Chondrocyte (in vitro differentiated cells): ENCODE data around the gene TRIM14. TPM values are rescaled to one million over a fixed set of nuclear protein-coding genes. Genes with fewer than 3 reads are reported as not detected.

Source experiments
- DNase-seq: peaks from one replicate; pipeline ENCODE4 v3.0.0; 2021; ENCODE audit warnings: mixed read lengths, low spot score
- H3K27ac Mint-ChIP-seq: one replicate; pipeline ENCODE4 v1.8.0; 2021; ENCODE audit warnings: mild to moderate bottlenecking, moderate library complexity, mixed read lengths; ENCODE audit not compliant: unreplicated experiment
- H3K27me3 Mint-ChIP-seq: 2 replicates; pipeline ENCODE4 v1.8.0; 2021; ENCODE audit warnings: low read depth, mixed read lengths
- H3K36me3 Mint-ChIP-seq: 2 replicates; pipeline ENCODE4 v1.8.0; 2021; ENCODE audit warnings: low read depth, mixed read lengths
- H3K4me1 Mint-ChIP-seq: 2 replicates; pipeline ENCODE4 v1.8.0; 2021; ENCODE audit warnings: low read depth, mild to moderate bottlenecking, mixed read lengths
- H3K4me3 Mint-ChIP-seq: one replicate; pipeline ENCODE4 v1.8.0; 2021; ENCODE audit warnings: mild to moderate bottlenecking, moderate library complexity, mixed read lengths; ENCODE audit not compliant: unreplicated experiment
- H3K9me3 Mint-ChIP-seq: 2 replicates; pipeline ENCODE4 v1.8.0; 2021; ENCODE audit warnings: low read depth, mixed read lengths
- total RNA-seq: library from RNA; stranded (reverse); gene quantifications from 3 replicates; pipeline ENCODE4 v1.2.1, GENCODE V29; 2021
- TF ChIP-seq, protein P1 (sequence below): fragments of 200-600 bp; sonication (generic); IDR thresholded peaks from 2 replicates; pipeline ENCODE4 v1.5.0; 2021; ENCODE audit warnings: antibody characterized with exemption, mild to moderate bottlenecking, moderate library complexity

Gene TRIM14
- total RNA-seq, 1 donor from 2014 or later: 1.1 TPM

GRCh38 chr9:98099898-98100297 lies 19.1 kb downstream of the TRIM14 start:
- Mint-ChIP-seq H3K27ac (no peak overlapping the region), H3K27me3 (no peaks in the 10 kb centered on the region), H3K4me3 (no peak overlapping the region), H3K4me1 (no peaks in the 10 kb centered on the region), H3K9me3 (no peaks in the 10 kb centered on the region), H3K36me3 (no peaks in the 10 kb centered on the region)
- DNase-seq: no peak
- TF ChIP-seq, protein P1, sequence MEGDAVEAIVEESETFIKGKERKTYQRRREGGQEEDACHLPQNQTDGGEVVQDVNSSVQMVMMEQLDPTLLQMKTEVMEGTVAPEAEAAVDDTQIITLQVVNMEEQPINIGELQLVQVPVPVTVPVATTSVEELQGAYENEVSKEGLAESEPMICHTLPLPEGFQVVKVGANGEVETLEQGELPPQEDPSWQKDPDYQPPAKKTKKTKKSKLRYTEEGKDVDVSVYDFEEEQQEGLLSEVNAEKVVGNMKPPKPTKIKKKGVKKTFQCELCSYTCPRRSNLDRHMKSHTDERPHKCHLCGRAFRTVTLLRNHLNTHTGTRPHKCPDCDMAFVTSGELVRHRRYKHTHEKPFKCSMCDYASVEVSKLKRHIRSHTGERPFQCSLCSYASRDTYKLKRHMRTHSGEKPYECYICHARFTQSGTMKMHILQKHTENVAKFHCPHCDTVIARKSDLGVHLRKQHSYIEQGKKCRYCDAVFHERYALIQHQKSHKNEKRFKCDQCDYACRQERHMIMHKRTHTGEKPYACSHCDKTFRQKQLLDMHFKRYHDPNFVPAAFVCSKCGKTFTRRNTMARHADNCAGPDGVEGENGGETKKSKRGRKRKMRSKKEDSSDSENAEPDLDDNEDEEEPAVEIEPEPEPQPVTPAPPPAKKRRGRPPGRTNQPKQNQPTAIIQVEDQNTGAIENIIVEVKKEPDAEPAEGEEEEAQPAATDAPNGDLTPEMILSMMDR: no peak

DNA sequence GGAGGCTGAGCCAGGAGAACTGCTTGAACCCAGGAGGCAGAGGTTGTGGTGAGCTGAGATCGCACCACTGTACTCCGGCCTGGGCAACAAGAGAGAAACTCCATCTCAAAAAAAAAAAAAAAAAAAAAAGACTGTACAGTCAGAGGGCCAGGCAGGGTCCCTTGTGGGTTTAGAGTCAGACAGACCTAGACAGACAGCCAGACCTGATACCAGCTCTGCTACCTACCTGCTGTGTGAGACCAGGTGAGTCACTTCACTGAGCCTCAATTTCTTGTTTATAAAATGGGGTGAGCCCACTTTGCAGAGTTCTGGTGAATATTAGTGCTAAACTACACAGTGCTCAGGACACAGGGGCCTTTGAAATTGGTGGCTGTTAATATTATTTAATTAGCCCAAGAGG lies 19.7 kb downstream of the TRIM14 start:
- DNase-seq: no peak
- H3K27ac Mint-ChIP-seq: no peak overlapping the region
- H3K27me3 Mint-ChIP-seq: no peaks in the 10 kb centered on the region
- no peaks in the 10 kb centered on the region for H3K4me1 Mint-ChIP-seq
- H3K9me3 Mint-ChIP-seq: no peaks in the 10 kb centered on the region
- H3K4me3 Mint-ChIP-seq: no peak overlapping the region
- no peaks in the 10 kb centered on the region for H3K36me3 Mint-ChIP-seq
- TF ChIP-seq, protein P1: no peak

DNA sequence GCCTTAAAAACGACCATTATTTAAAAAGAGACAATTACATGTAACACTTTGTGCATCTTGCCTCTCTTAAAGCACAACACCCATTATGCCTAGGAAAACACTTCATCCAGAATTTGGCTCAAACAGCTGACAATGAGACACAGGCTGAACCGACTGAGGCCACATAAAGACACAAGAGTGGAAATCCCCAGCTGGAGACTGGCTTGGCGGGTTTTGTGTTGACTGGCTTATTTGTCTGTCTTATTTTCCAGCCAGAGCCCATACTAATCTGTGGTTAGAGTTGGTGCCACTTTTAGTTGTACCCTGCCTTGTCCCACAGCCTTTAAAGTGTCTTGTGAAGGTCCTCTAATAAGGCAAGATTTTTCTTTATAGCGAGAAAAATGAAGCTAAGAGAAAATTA lies 21.2 kb downstream of the TRIM14 start:
- Mint-ChIP-seq H3K4me3 (no peak overlapping the region), H3K4me1 (no peaks in the 10 kb centered on the region), H3K27ac (no peak overlapping the region), H3K9me3 (no peaks in the 10 kb centered on the region), H3K36me3 (no peaks in the 10 kb centered on the region), H3K27me3 (peaks cover 2% of the 10 kb centered on the region)
- no peak for DNase-seq
- TF ChIP-seq, protein P1: no peak

DNA sequence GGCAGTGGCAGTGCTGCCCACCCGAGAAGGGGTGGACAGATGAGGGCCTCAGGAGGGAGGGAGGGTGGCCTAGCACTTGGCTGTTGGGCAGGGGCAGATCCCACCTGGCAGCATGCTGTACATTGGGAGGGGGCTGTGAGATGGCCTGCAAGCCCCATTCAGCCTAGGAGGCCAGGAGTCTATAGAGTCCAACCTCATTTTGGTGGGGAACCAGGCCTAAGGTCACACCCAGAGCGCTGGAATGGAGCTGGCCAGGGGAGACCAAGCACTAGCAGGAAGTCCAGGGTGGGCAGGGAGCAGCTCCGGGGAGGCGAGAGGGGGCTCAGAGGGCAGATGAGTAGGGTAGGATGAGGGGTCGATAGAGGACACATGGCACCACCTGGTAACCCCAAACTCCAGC lies 22.9 kb downstream of the TRIM14 start:
- Mint-ChIP-seq H3K27me3 (peaks cover 2% of the 10 kb centered on the region), H3K4me3 (no peak overlapping the region), H3K36me3 (no peaks in the 10 kb centered on the region), H3K4me1 (no peaks in the 10 kb centered on the region), H3K27ac (no peak overlapping the region), H3K9me3 (no peaks in the 10 kb centered on the region)
- DNase-seq: no peak
- TF ChIP-seq, protein P1: no peak

DNA sequence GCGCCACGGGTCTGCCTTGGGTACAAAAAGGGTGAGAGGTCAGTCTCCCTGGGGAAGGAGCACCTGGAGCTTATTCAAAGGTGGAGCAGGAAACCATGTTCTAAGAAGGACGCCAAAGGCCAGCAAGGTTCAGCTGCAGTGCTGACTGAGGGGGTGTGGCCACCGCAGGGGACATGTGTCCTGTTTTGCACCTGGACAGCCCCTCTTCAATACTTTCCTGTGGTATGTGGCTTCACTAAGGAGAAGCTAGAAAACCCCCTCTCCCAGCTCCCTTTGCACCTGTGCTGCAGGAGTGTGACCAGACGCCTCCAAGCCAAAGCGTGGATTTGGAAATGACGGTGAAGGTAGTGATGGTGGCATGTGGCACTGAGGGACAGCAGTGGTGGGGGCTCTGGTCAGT lies 23.6 kb downstream of the TRIM14 start:
- Mint-ChIP-seq H3K36me3 (no peaks in the 10 kb centered on the region), H3K4me3 (no peak overlapping the region), H3K9me3 (no peaks in the 10 kb centered on the region), H3K27me3 (peaks cover 2% of the 10 kb centered on the region), H3K4me1 (no peaks in the 10 kb centered on the region), H3K27ac (no peak overlapping the region)
- DNase-seq: no peak
- TF ChIP-seq, protein P1: no peak
